HCT116 (cell line): ENCODE measurements around the gene SLC2A14.

Experiments used
- CEBPB ChIP-seq: IDR thresholded peaks from 2 replicates; pipeline ENCODE4 v1.6.1; 2012; ENCODE audit warnings: low read depth
- POLR2AphosphoS5 ChIP-seq: IDR thresholded peaks from 2 replicates; pipeline ENCODE4 v1.6.1; 2011; ENCODE audit warnings: mild to moderate bottlenecking, low read depth, low read length, moderate library complexity
- RAD21 ChIP-seq: IDR thresholded peaks from 2 replicates; pipeline ENCODE4 v1.6.1; 2012; ENCODE audit warnings: low read depth, mild to moderate bottlenecking
- ZFX ChIP-seq: fragments of 450-650 bp; IDR thresholded peaks from 2 replicates; pipeline ENCODE4 v1.6.1; 2017
- ZNF274 ChIP-seq: fragments of 200-500 bp; sonication (Bioruptor generic); IDR thresholded peaks from 2 replicates; pipeline ENCODE4 v1.6.1; 2014; ENCODE audit warnings: mild to moderate bottlenecking, low read depth, low read length, inconsistent platforms
- TF ChIP-seq, protein P1 (sequence below), 3 experiments: fragments of 200-600 bp in 1 of 3; sonication (generic) in 1 of 3; IDR thresholded peaks in 2 of 3; conservative IDR thresholded peaks in 1 of 3; 2 replicates each; pipeline ENCODE4 v1.5.1; 2012 to 2017; ENCODE audit warnings: low read depth in 2 of 3, low read length in 2 of 3, antibody characterized with exemption in 1 of 3, borderline replicate concordance in 1 of 3, control low read depth in 1 of 3, mild to moderate bottlenecking in 1 of 3, mixed read lengths in 1 of 3, mixed run types in 1 of 3, moderate library complexity in 1 of 3; ENCODE audit not compliant: insufficient read depth in 1 of 3
- TF ChIP-seq, protein P2 (sequence below): IDR thresholded peaks from 2 replicates; pipeline ENCODE4 v1.6.1; 2011; ENCODE audit warnings: mild to moderate bottlenecking, low read length, moderate library complexity; ENCODE audit not compliant: insufficient replicate concordance; ENCODE audit errors: extremely low read depth
- TF ChIP-seq, protein P3 (sequence below): IDR thresholded peaks from 2 replicates; pipeline ENCODE4 v1.6.1; 2012; ENCODE audit warnings: low read depth

DNA sequence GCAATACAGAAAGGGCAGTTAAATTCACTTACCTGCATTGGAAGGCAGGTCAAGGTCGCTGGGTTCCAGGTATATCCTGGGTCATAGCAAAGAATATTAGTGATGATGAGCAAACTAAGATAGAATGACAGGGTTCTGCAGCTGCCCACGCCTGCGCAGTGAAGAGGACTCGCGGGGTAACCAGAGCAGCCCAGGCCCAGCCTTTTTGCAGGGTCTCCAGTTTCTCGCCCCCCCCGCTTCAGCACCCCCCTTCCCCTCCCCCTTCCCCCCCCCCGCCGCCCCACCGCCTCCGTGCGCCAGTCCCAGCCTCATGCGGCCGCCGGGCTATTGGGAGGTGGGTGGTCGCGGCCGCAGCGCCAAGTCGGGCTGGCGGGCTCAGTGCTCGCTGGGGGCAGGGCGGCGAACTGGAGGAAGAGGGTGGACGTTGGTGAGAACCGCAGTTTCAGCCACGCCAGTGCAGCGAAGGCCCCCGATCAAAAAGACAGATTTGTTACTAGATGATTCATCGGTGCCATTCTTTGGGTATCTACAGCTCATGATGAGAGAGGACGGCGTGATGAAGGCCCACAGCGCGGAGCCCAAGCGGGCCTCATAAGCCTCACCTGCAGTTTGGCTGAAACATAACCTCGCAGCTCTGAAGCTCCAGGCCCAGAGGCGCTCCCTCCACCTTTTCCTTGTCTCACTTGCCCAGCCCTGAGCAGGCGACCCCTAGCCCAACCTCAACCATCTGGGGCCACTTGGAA is 43.1 kb upstream of the SLC2A14 start:
- TF ChIP-seq ZNF274 (no peak), CEBPB (no peak), RAD21 (no peak), POLR2AphosphoS5 (no peak), ZFX (no peak)
- TF ChIP-seq, protein P1, sequence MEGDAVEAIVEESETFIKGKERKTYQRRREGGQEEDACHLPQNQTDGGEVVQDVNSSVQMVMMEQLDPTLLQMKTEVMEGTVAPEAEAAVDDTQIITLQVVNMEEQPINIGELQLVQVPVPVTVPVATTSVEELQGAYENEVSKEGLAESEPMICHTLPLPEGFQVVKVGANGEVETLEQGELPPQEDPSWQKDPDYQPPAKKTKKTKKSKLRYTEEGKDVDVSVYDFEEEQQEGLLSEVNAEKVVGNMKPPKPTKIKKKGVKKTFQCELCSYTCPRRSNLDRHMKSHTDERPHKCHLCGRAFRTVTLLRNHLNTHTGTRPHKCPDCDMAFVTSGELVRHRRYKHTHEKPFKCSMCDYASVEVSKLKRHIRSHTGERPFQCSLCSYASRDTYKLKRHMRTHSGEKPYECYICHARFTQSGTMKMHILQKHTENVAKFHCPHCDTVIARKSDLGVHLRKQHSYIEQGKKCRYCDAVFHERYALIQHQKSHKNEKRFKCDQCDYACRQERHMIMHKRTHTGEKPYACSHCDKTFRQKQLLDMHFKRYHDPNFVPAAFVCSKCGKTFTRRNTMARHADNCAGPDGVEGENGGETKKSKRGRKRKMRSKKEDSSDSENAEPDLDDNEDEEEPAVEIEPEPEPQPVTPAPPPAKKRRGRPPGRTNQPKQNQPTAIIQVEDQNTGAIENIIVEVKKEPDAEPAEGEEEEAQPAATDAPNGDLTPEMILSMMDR (IDR thresholded peaks at IDR 0.05 in 2 of 3, conservative IDR thresholded peaks at IDR 0.05 in 1 of 3; ENCODE audit: borderline replicate concordance in 1 of 3, insufficient read depth in 1 of 3, low read depth in 2 of 3, low read length in 2 of 3): no peak
- TF ChIP-seq, protein P2, sequence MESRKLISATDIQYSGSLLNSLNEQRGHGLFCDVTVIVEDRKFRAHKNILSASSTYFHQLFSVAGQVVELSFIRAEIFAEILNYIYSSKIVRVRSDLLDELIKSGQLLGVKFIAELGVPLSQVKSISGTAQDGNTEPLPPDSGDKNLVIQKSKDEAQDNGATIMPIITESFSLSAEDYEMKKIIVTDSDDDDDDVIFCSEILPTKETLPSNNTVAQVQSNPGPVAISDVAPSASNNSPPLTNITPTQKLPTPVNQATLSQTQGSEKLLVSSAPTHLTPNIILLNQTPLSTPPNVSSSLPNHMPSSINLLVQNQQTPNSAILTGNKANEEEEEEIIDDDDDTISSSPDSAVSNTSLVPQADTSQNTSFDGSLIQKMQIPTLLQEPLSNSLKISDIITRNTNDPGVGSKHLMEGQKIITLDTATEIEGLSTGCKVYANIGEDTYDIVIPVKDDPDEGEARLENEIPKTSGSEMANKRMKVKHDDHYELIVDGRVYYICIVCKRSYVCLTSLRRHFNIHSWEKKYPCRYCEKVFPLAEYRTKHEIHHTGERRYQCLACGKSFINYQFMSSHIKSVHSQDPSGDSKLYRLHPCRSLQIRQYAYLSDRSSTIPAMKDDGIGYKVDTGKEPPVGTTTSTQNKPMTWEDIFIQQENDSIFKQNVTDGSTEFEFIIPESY: no peak
- TF ChIP-seq, protein P3, sequence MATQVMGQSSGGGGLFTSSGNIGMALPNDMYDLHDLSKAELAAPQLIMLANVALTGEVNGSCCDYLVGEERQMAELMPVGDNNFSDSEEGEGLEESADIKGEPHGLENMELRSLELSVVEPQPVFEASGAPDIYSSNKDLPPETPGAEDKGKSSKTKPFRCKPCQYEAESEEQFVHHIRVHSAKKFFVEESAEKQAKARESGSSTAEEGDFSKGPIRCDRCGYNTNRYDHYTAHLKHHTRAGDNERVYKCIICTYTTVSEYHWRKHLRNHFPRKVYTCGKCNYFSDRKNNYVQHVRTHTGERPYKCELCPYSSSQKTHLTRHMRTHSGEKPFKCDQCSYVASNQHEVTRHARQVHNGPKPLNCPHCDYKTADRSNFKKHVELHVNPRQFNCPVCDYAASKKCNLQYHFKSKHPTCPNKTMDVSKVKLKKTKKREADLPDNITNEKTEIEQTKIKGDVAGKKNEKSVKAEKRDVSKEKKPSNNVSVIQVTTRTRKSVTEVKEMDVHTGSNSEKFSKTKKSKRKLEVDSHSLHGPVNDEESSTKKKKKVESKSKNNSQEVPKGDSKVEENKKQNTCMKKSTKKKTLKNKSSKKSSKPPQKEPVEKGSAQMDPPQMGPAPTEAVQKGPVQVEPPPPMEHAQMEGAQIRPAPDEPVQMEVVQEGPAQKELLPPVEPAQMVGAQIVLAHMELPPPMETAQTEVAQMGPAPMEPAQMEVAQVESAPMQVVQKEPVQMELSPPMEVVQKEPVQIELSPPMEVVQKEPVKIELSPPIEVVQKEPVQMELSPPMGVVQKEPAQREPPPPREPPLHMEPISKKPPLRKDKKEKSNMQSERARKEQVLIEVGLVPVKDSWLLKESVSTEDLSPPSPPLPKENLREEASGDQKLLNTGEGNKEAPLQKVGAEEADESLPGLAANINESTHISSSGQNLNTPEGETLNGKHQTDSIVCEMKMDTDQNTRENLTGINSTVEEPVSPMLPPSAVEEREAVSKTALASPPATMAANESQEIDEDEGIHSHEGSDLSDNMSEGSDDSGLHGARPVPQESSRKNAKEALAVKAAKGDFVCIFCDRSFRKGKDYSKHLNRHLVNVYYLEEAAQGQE: no peak
